Smooth muscle cell (in vitro differentiated cells): Measurements from ENCODE around the gene SGMS1. TPM values are rescaled to one million over a fixed set of nuclear protein-coding genes. Genes with fewer than 3 reads are reported as not detected.
A peak's percentile ranks its signal among the peaks of the same experiment; 100 is the strongest.

Experiments
- DNase-seq: peaks from one replicate; lab custom pipeline; 2025; ENCODE audit not compliant: unreplicated experiment; lab: John Stamatoyannopoulos, UW
- H2AFZ ChIP-seq: fragments of 200-600 bp; sonication (generic); 2 replicates; pipeline ENCODE4 v1.6.0; 2016; ENCODE audit warnings: antibody characterized with exemption, low read depth, mild to moderate bottlenecking
- H3F3A ChIP-seq: fragments of 200-600 bp; sonication (generic); 2 replicates; pipeline ENCODE4 v1.6.0; 2017; ENCODE audit warnings: antibody characterized with exemption, low read depth
- H3K27ac ChIP-seq: fragments of 200-600 bp; sonication (generic); 2 replicates; pipeline ENCODE4 v1.5.1; 2016; ENCODE audit warnings: low read depth, mild to moderate bottlenecking
- H3K27me3 ChIP-seq: fragments of 200-600 bp; sonication (generic); 2 replicates; pipeline ENCODE4 v1.6.1; 2016; ENCODE audit warnings: low read depth, mild to moderate bottlenecking
- H3K36me3 ChIP-seq: fragments of 200-600 bp; sonication (generic); 2 replicates; pipeline ENCODE4 v1.5.1; 2016; ENCODE audit warnings: low read depth
- H3K4me1 ChIP-seq: fragments of 200-600 bp; sonication (generic); 2 replicates; pipeline ENCODE4 v1.5.1; 2016; ENCODE audit warnings: low read depth
- H3K4me2 ChIP-seq: fragments of 200-600 bp; sonication (generic); 2 replicates; pipeline ENCODE4 v1.6.0; 2016; ENCODE audit warnings: mild to moderate bottlenecking
- H3K4me3 ChIP-seq: fragments of 200-600 bp; sonication (generic); 2 replicates; pipeline ENCODE4 v1.5.1; 2016; ENCODE audit warnings: mild to moderate bottlenecking
- H3K79me2 ChIP-seq: fragments of 200-600 bp; sonication (generic); 2 replicates; pipeline ENCODE4 v1.6.0; 2016; ENCODE audit warnings: low read depth, mild to moderate bottlenecking
- H3K9ac ChIP-seq: fragments of 200-600 bp; sonication (generic); 2 replicates; pipeline ENCODE4 v1.6.0; 2016; ENCODE audit warnings: low read depth
- H3K9me3 ChIP-seq: fragments of 200-600 bp; sonication (generic); replicated peaks from 2 replicates; pipeline ENCODE4 v1.5.1; 2016; ENCODE audit warnings: low read depth
- H4K20me1 ChIP-seq: fragments of 200-600 bp; sonication (generic); 2 replicates; pipeline ENCODE4 v1.6.0; 2016; ENCODE audit warnings: low read depth
- CTCF ChIP-seq: fragments of 200-600 bp; sonication (generic); IDR thresholded peaks from 2 replicates; pipeline ENCODE4 v1.5.1; 2017; ENCODE audit warnings: borderline replicate concordance, mild to moderate bottlenecking, antibody characterized with exemption; ENCODE audit not compliant: insufficient read depth, poor library complexity, severe bottlenecking
- WGBS: methylation state at CpG from one replicate; pipeline ENCODE4 v1.1.7; 2016; ENCODE audit warnings: low lambda C conversion rate; 5-methylcytosine and 5-hydroxymethylcytosine counted together
- polyA plus RNA-seq: library from polyadenylated mRNA; unstranded; fragments of >200 nt; fragmentation: Nextera tagmentation; extraction: Ambion mirVana; gene quantifications from 2 replicates; pipeline ENCODE4 v1.2.1, GENCODE V29; 2016
- total RNA-seq: library from RNA; depleted of rRNA; stranded (reverse); fragments of >200 nt; gene quantifications from 2 replicates; pipeline ENCODE4 v1.2.3, GENCODE V29; 2014

Gene SGMS1
- total and polyA plus RNA-seq, 2 experiments from 2014 or later, result 4.0 to 14.3 TPM

DNA sequence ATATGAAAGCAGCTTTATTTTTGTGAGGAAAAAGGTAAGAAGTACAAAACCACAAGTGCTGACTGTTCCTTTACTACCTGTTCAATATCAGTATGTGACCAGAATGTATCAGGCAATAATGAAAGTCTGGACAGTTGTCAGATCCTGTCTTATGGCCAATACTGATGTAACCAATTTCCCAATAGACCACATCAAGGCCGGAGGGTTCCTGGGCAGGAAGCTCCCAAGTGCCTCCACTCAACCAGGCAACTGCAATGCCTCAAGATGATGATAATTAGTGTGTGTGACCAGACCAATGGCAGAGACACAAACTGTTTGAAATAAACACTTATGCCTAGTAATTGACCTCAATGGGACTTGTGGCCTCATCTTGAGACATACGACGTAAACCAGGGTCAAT, 223.1 kb downstream of the SGMS1 start:
- H3K27me3 ChIP-seq, result no peaks in the 10 kb centered on the region
- no peaks in the 10 kb centered on the region for H3K4me1 ChIP-seq
- WGBS, result 89% methylated on average over 3 of the region's 3 CpGs
- H3F3A ChIP-seq, result no peaks in the 10 kb centered on the region
- no peak for TF ChIP-seq CTCF
- no peak overlapping the region for H3K9ac ChIP-seq
- no peak for DNase-seq
- H3K4me2 ChIP-seq, result no peak overlapping the region
- H3K27ac ChIP-seq, result no peak overlapping the region
- no peak overlapping the region for H3K4me3 ChIP-seq
- H3K9me3 ChIP-seq, result no peaks in the 10 kb centered on the region
- no peaks in the 10 kb centered on the region for H4K20me1 ChIP-seq
- H3K36me3 ChIP-seq, result no peaks in the 10 kb centered on the region
- H3K79me2 ChIP-seq, result no peaks in the 10 kb centered on the region
- H2AFZ ChIP-seq, result no peak overlapping the region

DNA sequence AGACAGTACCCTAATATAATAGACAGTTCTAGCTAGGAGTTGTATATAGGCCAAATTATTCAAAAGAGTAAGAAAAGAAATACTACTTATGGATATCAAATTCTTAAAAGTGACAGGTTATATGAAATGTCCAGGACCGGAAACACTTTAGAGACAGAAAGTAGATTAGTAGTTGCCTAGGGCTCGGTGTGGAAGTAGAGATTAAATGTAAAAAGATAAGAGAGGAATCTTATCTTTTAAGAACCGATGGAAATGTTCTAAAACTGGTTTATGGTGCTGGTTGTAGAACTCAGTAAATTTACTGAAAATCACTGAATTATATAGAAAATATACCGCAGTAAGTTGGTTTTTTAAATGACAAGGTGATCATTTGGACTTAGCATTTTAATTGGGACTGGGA, 224.9 kb downstream of the SGMS1 start:
- Histone ChIP-seq H3K36me3 (no peaks in the 10 kb centered on the region), H3K4me2 (no peak overlapping the region), H3K4me1 (no peaks in the 10 kb centered on the region), H3F3A (no peaks in the 10 kb centered on the region), H3K27me3 (no peaks in the 10 kb centered on the region), H3K79me2 (no peaks in the 10 kb centered on the region), H3K4me3 (no peak overlapping the region), H3K9ac (no peak overlapping the region), H4K20me1 (no peaks in the 10 kb centered on the region), H2AFZ (no peak overlapping the region), H3K9me3 (no peaks in the 10 kb centered on the region), H3K27ac (no peak overlapping the region)
- 49% methylated on average over 4 of the region's 4 CpGs for WGBS
- no peak for TF ChIP-seq CTCF
- DNase-seq, result no peak

DNA sequence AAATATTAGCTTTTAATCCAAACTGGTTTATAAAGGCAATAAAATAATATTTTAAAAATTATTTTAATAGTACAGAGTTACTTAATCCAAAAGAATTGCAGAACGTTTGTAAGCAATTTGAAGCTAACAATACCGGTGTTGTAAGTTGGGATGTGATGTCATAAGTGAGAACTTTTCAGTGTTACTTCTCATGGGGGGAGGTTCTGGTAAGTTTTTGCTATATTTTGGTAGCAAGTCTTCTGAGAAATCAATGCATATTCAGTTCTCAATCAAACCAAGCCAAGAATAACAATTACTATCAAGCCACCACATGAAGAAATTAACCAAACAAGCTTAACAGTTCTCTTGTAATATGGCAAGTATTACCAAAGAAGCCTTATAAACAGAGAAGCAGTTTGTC, 225.4 kb downstream of the SGMS1 start:
- H3F3A ChIP-seq, result no peaks in the 10 kb centered on the region
- H3K9ac ChIP-seq, result no peak overlapping the region
- DNase-seq, result no peak
- WGBS, result 81% methylated on average over 2 of the region's 2 CpGs
- no peaks in the 10 kb centered on the region for H3K4me1 ChIP-seq
- H3K36me3 ChIP-seq, result no peaks in the 10 kb centered on the region
- no peak overlapping the region for H2AFZ ChIP-seq
- no peaks in the 10 kb centered on the region for H3K79me2 ChIP-seq
- H3K9me3 ChIP-seq, result no peaks in the 10 kb centered on the region
- no peak overlapping the region for H3K4me2 ChIP-seq
- H3K4me3 ChIP-seq, result no peak overlapping the region
- H4K20me1 ChIP-seq, result no peaks in the 10 kb centered on the region
- H3K27ac ChIP-seq, result no peak overlapping the region
- no peaks in the 10 kb centered on the region for H3K27me3 ChIP-seq
- no peak for TF ChIP-seq CTCF

- H3K79me2 ChIP-seq, result no peaks in the 10 kb centered on the region
- no peak for DNase-seq
- no peaks in the 10 kb centered on the region for H3K4me1 ChIP-seq
- no peaks in the 10 kb centered on the region for H3K27me3 ChIP-seq
- H3K27ac ChIP-seq, result no peak overlapping the region
- peak overlapping the region; percentile 9 for H3K4me2 ChIP-seq
- no peak overlapping the region for H3K4me3 ChIP-seq
- no peaks in the 10 kb centered on the region for H4K20me1 ChIP-seq
- 62% methylated on average over 8 of the region's 8 CpGs for whole genome bisulfite sequencing
- no peaks in the 10 kb centered on the region for H3K9me3 ChIP-seq
- no peak overlapping the region for H2AFZ ChIP-seq
- H3F3A ChIP-seq, result no peaks in the 10 kb centered on the region
- no peaks in the 10 kb centered on the region for H3K36me3 ChIP-seq
- no peak overlapping the region for H3K9ac ChIP-seq
- TF ChIP-seq CTCF, result no peak
Observed at GRCh38 chr10:50397312-50398140, 226.2 kb downstream of the SGMS1 start.
